OCI-M1 (cell line): Measurements from ENCODE around the gene ARHGEF17.
A peak's percentile ranks its signal among the peaks of the same experiment; 100 is the strongest.
"Not testable (repeated sequence)": the region's sequence is repeated elsewhere in the genome, so short reads cannot be mapped to it uniquely, and the experiment has no call there.

ENCODE experiments used
- DNase-seq: peaks from one replicate; lab custom pipeline; 2025; lab: John Stamatoyannopoulos, UW

The ARHGEF17 gene

GRCh38 chr11:73273222-73273895 is 34.7 kb upstream of the ARHGEF17 start:
- no peak for DNase-seq

- not testable (repeated sequence) for DNase-seq
Observed at GRCh38 chr11:73274191-73274590, 33.9 kb upstream of the ARHGEF17 start.

GRCh38 chr11:73274722-73275380 is 33.2 kb upstream of the ARHGEF17 start:
- DNase-seq: no peak

- DNase-seq: no peak
Observed at GRCh38 chr11:73275381-73275750, 32.7 kb upstream of the ARHGEF17 start.

DNA sequence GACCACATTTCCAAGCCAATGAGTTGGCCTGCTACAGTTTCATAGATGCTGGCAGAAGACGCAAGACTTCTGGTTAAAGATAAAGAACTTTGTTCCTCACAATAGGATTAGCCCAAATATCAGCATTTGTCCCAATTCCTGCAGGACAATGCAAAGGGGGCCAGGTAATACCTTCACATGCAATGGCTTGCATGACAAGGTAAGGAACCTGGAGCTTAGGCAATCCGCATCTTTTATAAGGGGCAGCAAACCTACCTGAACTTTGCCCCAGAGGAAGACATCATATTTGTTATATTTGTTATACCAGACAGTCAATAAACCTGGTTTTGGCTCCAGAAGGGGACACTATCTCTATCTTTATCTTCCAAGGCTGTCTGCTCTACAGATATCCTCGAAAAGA is 30.6 kb upstream of the ARHGEF17 start:
- DNase-seq: no peak

DNA sequence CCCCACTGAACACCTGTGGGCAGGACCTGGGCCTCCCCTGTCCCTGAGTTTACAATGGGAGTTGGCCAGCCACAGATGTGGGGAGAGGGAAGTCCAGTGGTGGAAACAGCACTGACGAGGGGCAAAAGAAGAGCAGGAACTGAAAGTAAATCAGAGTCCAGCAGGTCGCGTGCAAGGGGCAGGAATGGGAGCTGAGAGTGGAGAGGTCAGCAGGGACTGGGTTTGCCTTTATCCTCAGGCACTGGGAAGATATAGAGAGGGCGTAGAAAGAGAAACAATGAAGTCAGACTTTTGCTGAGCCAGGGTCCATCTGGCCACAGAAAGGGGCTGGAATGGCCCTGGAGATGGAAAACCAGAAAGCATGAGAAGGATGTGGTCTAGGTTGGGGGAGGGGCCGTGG is 27.4 kb upstream of the ARHGEF17 start:
- DNase-seq: no peak

- DNase-seq: no peak
Observed at GRCh38 chr11:73281201-73281741, 26.8 kb upstream of the ARHGEF17 start.

GRCh38 chr11:73281796-73282660 is 26.0 kb upstream of the ARHGEF17 start:
- DNase-seq: no peak

DNA sequence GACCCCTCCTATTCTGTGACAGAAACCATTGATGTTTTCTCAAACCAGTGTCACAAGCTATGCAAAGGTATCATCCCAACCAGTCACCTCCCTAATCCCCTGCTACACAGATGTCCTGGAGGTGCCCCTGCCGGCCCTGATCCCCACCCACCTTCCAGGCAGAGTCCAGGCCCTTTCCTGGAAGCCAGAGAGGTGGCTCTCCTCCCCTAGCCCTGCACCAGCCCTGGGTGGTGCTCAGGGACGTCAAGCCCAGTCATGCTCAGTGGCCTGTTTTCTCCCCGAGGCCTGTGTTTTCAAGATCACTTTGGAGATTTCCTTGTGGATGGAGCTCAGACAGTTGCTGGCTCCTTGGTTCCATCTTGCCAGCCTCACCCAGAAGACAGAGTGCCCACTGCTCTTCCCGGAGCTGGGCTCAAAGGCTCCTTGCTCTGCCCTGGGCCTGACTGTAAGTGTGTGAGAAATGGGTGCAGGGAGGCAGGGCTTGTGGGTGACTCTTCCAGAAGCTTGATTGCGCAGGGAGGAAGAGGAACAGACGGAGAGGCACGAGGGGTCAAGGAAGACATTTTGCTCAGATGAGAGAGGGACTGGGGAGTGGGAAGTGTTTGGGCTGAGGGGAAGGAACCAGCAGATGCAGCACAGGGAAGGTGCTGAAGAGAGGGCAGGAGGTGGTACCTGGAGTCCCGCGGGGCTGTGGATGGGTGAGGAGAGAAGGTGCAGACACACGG is 24.6 kb upstream of the ARHGEF17 start:
- DNase-seq: no peak

DNA sequence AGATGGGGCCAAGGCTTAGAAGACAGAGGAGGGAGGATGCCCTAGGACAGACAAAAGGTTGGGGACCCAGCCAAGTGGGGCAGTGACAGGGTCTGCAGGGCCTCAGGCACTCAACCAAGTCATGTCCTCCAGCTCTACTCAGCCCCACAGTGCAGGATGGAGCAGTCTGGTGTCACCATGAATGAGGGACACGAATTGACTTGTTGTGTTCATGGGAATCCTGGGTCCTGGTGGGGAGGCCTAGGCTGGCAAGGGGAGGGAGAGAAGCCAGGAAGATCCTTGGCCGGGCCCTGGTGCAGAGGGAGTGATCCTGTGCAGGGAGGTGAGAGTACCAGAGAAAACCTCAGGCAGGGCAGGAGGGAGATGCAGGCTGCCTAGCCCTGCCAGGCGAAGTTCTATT is 24.0 kb upstream of the ARHGEF17 start:
- DNase-seq: no peak

DNA sequence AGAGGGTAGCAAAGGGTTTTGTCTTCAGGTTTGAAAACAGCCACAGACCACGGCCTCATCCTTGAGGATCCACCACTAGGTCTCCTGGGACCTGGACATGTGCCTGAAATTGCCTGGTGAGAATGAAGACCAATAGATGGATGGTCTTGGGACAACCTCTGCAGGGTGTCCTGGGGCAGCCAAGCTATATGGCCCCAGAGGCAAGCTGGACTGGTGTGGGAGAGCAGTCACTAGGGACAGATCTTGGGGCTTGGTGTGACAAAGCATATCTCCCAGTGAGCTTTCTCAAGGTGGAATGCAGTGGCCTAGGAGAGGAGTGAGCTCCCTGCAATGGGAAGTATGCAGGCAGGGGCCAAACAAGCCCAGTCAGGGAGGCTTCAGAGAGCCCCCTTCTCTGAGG is 22.4 kb upstream of the ARHGEF17 start:
- DNase-seq: no peak

GRCh38 chr11:73286240-73286810 is 21.8 kb upstream of the ARHGEF17 start:
- DNase-seq: no peak

DNA sequence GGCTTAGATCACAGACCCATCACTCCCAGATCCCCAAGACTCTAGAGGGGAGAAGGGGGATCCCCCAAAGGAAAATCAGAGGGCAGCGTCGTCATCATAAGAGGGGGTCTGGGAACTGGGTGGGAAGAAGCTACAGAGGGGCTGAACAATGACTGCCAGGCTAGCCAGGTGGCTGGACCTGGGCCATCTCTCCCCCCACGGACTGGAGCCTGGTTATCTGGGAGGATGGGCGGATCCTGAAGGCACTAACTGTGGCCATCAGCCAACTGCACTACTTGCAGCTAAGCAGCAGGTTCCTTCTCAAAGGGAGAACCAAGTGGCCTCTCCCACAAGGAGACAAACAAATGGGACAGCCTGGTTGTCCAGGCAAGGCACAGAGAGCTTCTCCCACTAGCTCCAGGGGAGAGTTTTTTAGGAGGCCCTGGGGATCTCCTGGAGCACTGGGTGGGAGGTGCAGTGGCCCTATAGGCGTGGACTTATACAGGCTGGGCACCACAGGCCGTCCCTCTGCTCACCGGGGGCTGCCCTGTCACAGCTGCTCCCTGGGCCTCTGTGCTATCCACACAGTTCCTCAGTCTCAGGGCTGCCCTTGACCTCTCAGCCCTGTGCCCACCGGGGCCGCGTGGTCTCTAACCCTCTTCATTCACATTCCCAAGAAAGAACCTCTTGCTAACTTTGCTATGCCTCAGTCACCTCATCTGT is 20.5 kb upstream of the ARHGEF17 start:
- peak; percentile 58 for DNase-seq

DNA sequence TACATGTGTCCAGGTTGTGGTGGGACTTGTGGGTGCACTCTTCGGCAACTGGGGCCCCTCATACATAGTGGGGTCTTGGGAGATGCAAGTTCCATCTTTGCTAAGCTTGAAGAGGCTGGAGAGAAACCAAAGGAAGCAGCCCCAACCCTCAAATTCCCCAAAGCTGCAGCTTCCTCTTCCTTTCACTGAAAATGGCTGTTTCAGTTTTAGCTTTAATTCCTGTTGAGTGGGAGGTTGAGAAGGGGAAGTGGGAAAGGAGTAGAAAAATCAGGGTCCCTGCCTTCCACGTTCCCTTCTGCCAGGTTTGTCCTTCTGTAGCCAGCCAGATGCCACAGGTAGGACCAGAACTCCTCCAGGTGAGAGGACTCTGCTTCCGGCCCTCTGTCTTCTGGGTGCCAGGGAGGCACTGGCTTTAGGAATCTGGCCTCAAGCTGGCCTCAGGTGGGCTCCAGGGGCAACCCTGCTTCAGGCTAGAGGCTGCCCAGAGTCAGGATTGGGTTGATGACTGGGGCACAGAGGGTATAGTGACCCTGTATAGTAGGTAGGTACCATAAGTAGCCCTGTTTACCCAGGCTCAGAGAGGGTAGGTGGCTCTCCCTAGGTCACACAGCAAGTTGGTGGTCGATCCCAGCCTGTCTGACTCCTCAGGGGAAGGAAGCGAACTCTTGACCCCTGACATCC is 19.7 kb upstream of the ARHGEF17 start:
- peak; percentile 78 for DNase-seq

DNA sequence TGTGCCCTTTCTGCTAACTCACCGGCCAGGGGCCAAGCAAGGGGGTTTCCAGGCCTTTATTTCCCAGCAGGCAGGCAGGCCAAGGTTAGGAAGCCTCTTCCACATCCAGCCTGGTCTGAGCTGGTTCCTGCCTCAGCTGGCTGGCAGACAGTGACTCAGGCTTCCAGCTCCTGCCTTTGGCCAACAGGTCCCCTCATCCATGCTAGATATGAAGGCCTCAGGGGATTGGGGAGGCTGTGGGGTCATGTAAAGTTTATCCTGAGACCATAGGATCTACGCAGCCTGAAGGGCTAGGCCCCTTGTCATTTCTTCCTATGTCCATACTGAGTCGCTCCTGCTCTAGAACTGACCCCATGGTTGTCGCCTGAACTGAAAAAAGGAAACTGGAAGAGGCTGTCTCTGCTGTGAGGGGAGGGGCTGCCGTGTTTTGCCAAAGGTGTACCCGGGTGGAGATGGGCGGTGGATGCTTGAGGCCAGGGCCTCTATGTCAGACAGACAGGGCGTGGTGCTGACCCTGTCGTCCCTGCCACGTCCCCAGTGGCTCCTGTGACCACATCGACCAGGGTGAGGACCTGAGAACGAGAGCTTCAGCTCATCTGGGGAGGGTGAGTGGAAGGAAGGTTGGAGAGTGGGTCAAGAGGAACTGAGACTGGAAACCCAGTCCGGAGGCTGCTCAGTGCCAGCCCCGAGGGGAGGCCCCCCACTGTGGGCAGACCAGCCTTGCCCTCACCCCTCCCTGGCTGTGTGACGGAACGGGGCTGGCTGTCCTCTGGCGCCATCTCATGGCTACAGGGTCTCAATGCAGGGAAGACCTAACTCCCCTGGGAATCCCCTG is 19.0 kb upstream of the ARHGEF17 start:
- peak; percentile 97 for DNase-seq

GRCh38 chr11:73290536-73290935 is 17.5 kb upstream of the ARHGEF17 start:
- no peak for DNase-seq

DNA sequence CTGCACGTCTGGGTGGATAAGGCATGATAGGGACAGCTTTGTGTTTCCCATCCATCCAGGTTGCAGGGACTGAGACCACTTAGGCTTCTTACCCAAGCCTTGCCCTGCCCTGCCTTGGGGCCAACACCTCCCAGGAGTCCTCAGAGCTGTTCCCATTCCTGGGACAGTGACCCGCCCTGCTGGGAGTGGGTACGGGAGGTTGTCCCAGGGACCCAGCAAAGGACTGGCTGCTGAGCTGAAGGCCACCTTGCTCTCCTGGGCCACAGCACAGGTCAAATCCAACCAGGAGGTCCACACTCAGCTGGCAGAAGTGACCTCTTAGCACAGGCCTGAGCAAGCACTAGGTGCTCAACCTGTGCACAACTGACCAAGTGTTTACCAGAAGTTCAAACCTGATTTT is 16.9 kb upstream of the ARHGEF17 start:
- DNase-seq: no peak

DNA sequence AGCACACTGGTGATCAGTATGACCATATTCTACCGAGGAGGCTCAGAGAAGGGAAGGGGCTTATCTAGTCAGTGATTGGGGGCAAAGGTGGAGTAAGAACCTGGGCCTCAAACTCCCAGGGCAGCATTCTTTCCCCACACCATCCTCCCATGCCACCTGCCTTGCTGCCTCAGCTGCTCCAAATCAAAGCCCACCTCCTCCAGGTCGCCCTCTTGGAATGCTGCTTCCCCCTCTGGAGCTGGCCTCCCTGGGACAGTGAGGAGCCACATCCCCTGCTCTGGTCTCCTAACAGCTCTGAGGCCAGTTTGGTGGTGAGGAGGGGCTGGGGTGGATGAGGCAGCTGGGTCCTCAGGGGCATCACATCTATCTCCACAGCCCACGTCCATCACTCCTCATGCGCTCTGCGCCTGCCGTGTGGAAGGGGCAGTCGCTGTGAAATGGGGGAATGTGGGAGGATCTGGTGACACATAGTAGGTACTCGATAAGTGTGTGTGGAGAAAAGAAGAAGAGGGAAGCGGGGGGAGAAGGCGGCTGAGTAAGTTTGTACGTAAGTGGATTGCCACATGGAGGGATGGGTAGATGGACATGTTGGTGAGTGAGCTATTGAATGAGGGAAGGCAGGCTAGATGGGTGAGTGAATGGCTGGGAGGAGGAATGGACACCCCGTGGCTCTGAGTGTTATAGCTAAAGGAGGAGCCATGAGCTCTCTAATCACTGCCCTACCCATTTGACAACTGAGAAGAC is 16.1 kb upstream of the ARHGEF17 start:
- no peak for DNase-seq

DNA sequence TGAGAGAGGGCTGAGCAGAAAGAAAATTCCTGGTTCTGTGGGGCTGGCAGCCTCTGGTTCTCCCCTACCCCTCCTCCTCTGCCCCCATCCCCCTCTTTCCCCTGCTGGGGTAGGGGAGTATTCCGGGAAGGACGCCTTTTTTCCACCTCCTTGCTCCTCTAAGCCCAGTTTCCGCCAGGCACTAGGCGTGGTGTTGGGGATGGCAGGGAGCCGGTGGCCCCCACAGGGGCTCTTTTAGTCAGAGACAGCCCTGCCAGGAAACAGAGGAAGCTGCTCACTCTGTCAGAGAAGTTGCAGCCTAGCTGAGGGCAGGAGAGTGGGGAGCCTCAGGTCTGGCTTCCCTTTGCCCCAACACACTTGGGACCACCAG is 15.6 kb upstream of the ARHGEF17 start:
- DNase-seq: no peak
